GM12865 (cell line): Measurements from ENCODE around the gene ZNF474.

Source experiments
- DNase-seq: peaks from one replicate; pipeline ENCODE4 v3.0.0; 2010; ENCODE audit warnings: low read depth
- H3K4me3 ChIP-seq: 2 replicates; pipeline ENCODE4 v1.5.1; 2011; ENCODE audit warnings: mild to moderate bottlenecking, low read depth, low read length, control low read depth
- TF ChIP-seq, protein P1 (sequence below): IDR thresholded peaks from 2 replicates; pipeline ENCODE4 v1.5.1; 2011; ENCODE audit warnings: low read length, control low read depth, low read depth, inconsistent platforms; ENCODE audit not compliant: insufficient read depth; ENCODE audit errors: missing control alignments

ZNF474 gene

GRCh38 chr5:122169350-122170103 lies 40.2 kb downstream of the ZNF474 start:
- DNase-seq = no peak
- no peak overlapping the region for H3K4me3 ChIP-seq
- TF ChIP-seq, protein P1, sequence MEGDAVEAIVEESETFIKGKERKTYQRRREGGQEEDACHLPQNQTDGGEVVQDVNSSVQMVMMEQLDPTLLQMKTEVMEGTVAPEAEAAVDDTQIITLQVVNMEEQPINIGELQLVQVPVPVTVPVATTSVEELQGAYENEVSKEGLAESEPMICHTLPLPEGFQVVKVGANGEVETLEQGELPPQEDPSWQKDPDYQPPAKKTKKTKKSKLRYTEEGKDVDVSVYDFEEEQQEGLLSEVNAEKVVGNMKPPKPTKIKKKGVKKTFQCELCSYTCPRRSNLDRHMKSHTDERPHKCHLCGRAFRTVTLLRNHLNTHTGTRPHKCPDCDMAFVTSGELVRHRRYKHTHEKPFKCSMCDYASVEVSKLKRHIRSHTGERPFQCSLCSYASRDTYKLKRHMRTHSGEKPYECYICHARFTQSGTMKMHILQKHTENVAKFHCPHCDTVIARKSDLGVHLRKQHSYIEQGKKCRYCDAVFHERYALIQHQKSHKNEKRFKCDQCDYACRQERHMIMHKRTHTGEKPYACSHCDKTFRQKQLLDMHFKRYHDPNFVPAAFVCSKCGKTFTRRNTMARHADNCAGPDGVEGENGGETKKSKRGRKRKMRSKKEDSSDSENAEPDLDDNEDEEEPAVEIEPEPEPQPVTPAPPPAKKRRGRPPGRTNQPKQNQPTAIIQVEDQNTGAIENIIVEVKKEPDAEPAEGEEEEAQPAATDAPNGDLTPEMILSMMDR = no peak

DNA sequence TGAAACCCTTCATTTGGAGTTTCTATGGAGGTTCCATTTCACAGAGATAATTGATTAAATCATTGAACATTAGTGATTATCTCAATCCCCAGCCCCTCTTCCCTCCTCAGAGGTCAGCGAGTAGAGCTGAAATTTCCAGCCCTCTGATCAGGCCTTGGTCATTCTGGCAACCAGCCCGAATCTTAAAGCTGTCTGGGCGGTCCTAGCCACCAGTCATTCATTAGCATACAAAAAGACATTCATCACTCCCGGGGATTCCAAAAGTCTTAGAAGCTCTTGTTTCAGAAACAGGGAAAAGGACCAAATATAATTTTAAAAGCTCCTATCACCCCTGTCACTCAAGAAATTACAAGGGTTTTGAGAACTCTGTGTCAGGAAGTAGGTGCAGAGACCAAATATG lies 41.3 kb downstream of the ZNF474 start:
- TF ChIP-seq, protein P1 = no peak
- H3K4me3 ChIP-seq = no peak overlapping the region
- DNase-seq = no peak

- DNase-seq = no peak
- TF ChIP-seq, protein P1 = no peak
- no peak overlapping the region for H3K4me3 ChIP-seq
These were observed 42.9 kb downstream of the ZNF474 start for GRCh38 chr5:122172207-122172606.

- no peak overlapping the region for H3K4me3 ChIP-seq
- TF ChIP-seq, protein P1 = no peak
- DNase-seq = no peak
These were observed 44.4 kb downstream of the ZNF474 start for GRCh38 chr5:122173474-122174415.

- H3K4me3 ChIP-seq = no peak overlapping the region
- TF ChIP-seq, protein P1 = no peak
- no peak for DNase-seq
These were observed 45.7 kb downstream of the ZNF474 start for GRCh38 chr5:122175091-122175490.

DNA sequence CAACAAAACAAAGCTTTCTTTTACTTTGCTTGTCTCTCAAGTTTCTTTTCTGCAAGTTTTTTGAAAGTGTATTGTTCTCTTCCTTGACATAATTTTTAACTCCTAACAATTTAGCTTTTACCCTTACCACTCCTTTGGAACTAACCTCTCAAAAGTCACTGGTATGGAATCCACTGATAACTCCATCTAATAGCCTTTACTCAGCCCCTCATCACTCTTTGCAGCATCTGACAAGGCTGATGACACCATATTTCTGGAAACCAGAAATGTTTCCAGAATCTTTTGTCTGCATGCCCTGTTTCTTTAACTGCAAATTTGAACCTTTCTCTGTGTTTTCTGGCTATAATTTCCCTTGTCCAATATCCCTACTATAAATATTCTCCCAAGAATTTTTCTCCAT lies 46.5 kb downstream of the ZNF474 start:
- TF ChIP-seq, protein P1 = no peak
- DNase-seq = no peak

More for the DNA sequence above, 46.5 kb downstream of the ZNF474 start:
- H3K4me3 ChIP-seq = no peak overlapping the region
